ENCODE data around the gene ZMAT2. TPM values are rescaled to one million over a fixed set of nuclear protein-coding genes. Genes with fewer than 3 reads are reported as not detected.
"Not testable (repeated sequence)": the region's sequence is repeated elsewhere in the genome, so short reads cannot be mapped to it uniquely, and the experiment has no call there.

ZMAT2 gene
- total and polyA plus RNA-seq, 2 donors from 2014 or later: 51.4 to 122 TPM

- DNase-seq: peak in 4 of 5 donors; percentile 43 to 77 (median 54)
- intact Hi-C loops (cut with DNase I): no loop called here
- peaks cover 0 to 50% (median 40%) of the 10 kb centered on the region in 3 donors for H3K36me3 ChIP-seq (ENCODE audit: control insufficient read depth in 2 of 3, insufficient read depth in 3 of 3, low read length in 3 of 3)
These were observed 36.3 kb upstream of the ZMAT2 start for GRCh38 chr5:140664030-140664358.

GRCh38 chr5:140664359-140665119, 35.7 kb upstream of the ZMAT2 start, which contains the start of gene WDR55:
Gene WDR55 (plus strand): TSS chr5:140664904. CDS start chr5:140664913, 9 bp downstream.
- DNase-seq (peak; percentile 93 to 99 (median 95)), FAIRE-seq (no peak)
- intact Hi-C loops (cut with DNase I): no loop called here
- Histone ChIP-seq H3K9me3 (ENCODE audit: control insufficient read depth in 2 of 3, insufficient read depth in 1 of 3, low read length in 3 of 3) (no peaks in the 10 kb centered on the region), H3K4me1 (ENCODE audit: control insufficient read depth in 2 of 3, insufficient read depth in 2 of 3, low read depth in 1 of 3, low read length in 3 of 3) (no peaks in the 10 kb centered on the region), H3K9ac (ENCODE audit: low read length in 3 of 3) (peak within 1 kb of the TSS; percentile 75 to 87 (median 84)), H3K4me3 (ENCODE audit: low read length in 3 of 3) (peak within 1 kb of the TSS; percentile 83 to 91 (median 89)), H3K27me3 (ENCODE audit: control insufficient read depth, insufficient read depth, low read length) (no peaks in the 10 kb centered on the region), H3K36me3 (ENCODE audit: control insufficient read depth in 2 of 3, insufficient read depth in 3 of 3, low read length in 3 of 3) (peaks cover 0 to 49% (median 40%) of the 10 kb centered on the region in 3 donors), H3K27ac (ENCODE audit: low read depth in 2 of 2, low read length in 2 of 2) (peak within 1 kb of the TSS; percentile 86 to 91)
- TF ChIP-seq CTCF (IDR thresholded peaks at IDR 0.05; ENCODE audit: borderline replicate concordance, extremely low read depth, insufficient read depth): no peak

More at GRCh38 chr5:140664030-140664358, 36.3 kb upstream of the ZMAT2 start:
- H3K4me3 ChIP-seq (ENCODE audit: low read length in 3 of 3): peak overlapping the region; percentile 83 to 91 (median 89)
- no peaks in the 10 kb centered on the region for H3K4me1 ChIP-seq (ENCODE audit: control insufficient read depth in 2 of 3, insufficient read depth in 2 of 3, low read depth in 1 of 3, low read length in 3 of 3)
- no peak for TF ChIP-seq CTCF (IDR thresholded peaks at IDR 0.05; ENCODE audit: borderline replicate concordance, extremely low read depth, insufficient read depth)
- no peak for FAIRE-seq
- peak overlapping the region in 2 of 3 donors; percentile 75 to 84 for H3K9ac ChIP-seq (ENCODE audit: low read length in 3 of 3)
- no peaks in the 10 kb centered on the region for H3K27me3 ChIP-seq (ENCODE audit: control insufficient read depth, insufficient read depth, low read length)
- H3K9me3 ChIP-seq (ENCODE audit: control insufficient read depth in 2 of 3, insufficient read depth in 1 of 3, low read length in 3 of 3): no peaks in the 10 kb centered on the region
- peak overlapping the region; percentile 86 to 91 for H3K27ac ChIP-seq (ENCODE audit: low read depth in 2 of 2, low read length in 2 of 2)

- DNase-seq; H3K9ac ChIP-seq (ENCODE audit: low read length in 3 of 3); H3K27me3 ChIP-seq (ENCODE audit: control insufficient read depth, insufficient read depth, low read length); H3K4me1 ChIP-seq (ENCODE audit: control insufficient read depth in 2 of 3, insufficient read depth in 2 of 3, low read depth in 1 of 3, low read length in 3 of 3); H3K9me3 ChIP-seq (ENCODE audit: control insufficient read depth in 2 of 3, insufficient read depth in 1 of 3, low read length in 3 of 3); H3K4me3 ChIP-seq (ENCODE audit: low read length in 3 of 3); FAIRE-seq; H3K27ac ChIP-seq (ENCODE audit: low read depth in 2 of 2, low read length in 2 of 2); intact Hi-C loops (cut with DNase I): not testable (repeated sequence)
- H3K36me3 ChIP-seq (ENCODE audit: control insufficient read depth in 2 of 3, insufficient read depth in 3 of 3, low read length in 3 of 3): peaks cover 0 to 32% (median 32%) of the 10 kb centered on the region in 3 donors
These were observed 29.2 kb upstream of the ZMAT2 start for GRCh38 chr5:140671035-140671434.

GRCh38 chr5:140671472-140672125, 28.6 kb upstream of the ZMAT2 start:
- FAIRE-seq: no peak
- DNase-seq: no peak
- Histone ChIP-seq H3K9ac (ENCODE audit: low read length in 3 of 3) (no peak overlapping the region), H3K27me3 (ENCODE audit: control insufficient read depth, insufficient read depth, low read length) (no peaks in the 10 kb centered on the region), H3K4me1 (ENCODE audit: control insufficient read depth in 2 of 3, insufficient read depth in 2 of 3, low read depth in 1 of 3, low read length in 3 of 3) (no peaks in the 10 kb centered on the region), H3K27ac (ENCODE audit: low read depth in 2 of 2, low read length in 2 of 2) (no peak overlapping the region), H3K36me3 (ENCODE audit: control insufficient read depth in 2 of 3, insufficient read depth in 3 of 3, low read length in 3 of 3) (peaks cover 0 to 38% (median 35%) of the 10 kb centered on the region in 3 donors), H3K4me3 (ENCODE audit: low read length in 3 of 3) (no peak overlapping the region), H3K9me3 (ENCODE audit: control insufficient read depth in 2 of 3, insufficient read depth in 1 of 3, low read length in 3 of 3) (no peaks in the 10 kb centered on the region)
- no peak for TF ChIP-seq CTCF (IDR thresholded peaks at IDR 0.05; ENCODE audit: borderline replicate concordance, extremely low read depth, insufficient read depth)
- intact Hi-C loops (cut with DNase I): no loop called here

Measured in kidney (tissue), 14 donors.